ENCODE results near the gene CBX5.

The CBX5 gene

DNA sequence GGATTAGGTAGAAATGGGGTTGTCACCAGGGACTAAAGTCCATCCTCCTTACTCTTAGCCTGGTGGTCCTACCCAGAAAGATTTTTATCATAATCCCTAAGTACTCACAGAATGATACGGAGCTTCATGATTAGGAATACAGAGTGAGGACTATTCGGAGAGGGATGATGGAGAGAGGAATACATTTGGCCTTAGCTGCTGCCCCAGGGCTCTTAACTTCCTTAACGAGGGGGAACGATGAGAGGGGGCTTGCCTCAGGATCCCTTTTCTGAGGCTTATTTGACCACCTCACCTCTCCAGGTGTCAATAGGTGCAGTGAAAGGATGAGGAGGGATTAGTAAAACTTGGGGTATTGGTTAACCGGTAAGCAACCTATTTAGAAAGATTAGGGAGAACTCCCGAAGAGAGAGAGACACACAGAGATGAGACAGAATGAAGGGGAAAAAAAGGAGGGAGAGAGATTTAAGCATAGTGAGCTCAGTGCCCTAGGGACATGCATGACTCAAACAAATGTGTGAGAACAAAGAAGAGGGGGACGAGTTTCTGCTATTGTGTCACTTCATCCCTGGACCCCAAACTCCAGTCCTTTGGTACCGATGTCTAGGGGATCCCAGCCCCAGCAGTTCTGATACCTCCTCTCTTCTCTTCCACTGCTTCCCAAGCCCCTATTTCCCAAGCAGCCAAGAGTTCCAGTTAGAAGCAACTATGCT lies 19.7 kb upstream of the CBX5 start:
- no peak for DNase-seq (ENCODE audit: low read depth)
- TF ChIP-seq, protein P1, sequence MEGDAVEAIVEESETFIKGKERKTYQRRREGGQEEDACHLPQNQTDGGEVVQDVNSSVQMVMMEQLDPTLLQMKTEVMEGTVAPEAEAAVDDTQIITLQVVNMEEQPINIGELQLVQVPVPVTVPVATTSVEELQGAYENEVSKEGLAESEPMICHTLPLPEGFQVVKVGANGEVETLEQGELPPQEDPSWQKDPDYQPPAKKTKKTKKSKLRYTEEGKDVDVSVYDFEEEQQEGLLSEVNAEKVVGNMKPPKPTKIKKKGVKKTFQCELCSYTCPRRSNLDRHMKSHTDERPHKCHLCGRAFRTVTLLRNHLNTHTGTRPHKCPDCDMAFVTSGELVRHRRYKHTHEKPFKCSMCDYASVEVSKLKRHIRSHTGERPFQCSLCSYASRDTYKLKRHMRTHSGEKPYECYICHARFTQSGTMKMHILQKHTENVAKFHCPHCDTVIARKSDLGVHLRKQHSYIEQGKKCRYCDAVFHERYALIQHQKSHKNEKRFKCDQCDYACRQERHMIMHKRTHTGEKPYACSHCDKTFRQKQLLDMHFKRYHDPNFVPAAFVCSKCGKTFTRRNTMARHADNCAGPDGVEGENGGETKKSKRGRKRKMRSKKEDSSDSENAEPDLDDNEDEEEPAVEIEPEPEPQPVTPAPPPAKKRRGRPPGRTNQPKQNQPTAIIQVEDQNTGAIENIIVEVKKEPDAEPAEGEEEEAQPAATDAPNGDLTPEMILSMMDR (IDR thresholded peaks at IDR 0.05; ENCODE audit: control insufficient read depth, extremely low read depth, insufficient read depth), result no peak
- no peak overlapping the region for H3K4me3 ChIP-seq (ENCODE audit: low read depth, low read length)

DNA sequence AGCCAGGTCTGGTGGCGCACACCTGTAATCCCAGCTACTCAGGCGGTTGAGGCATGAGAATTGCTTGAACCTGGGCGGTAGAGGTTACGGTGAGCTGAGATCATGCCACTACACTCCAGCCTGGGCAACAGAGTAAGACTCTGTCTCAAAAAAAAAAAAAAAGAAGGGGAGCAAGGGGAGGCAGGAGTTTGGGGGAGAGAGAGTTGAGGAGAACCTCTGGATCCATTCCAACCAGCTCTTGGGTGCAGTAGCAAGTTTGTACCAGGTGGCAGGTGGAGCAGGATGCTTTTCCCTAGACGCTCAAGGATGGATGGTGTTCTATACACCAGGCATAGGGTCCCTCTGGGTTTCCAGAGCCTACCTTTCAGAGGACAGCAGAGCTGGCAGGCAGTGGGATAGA lies 19.0 kb upstream of the CBX5 start:
- DNase-seq (ENCODE audit: low read depth), result no peak
- TF ChIP-seq, protein P1 (IDR thresholded peaks at IDR 0.05; ENCODE audit: control insufficient read depth, extremely low read depth, insufficient read depth), result no peak
- no peak overlapping the region for H3K4me3 ChIP-seq (ENCODE audit: low read depth, low read length)

DNA sequence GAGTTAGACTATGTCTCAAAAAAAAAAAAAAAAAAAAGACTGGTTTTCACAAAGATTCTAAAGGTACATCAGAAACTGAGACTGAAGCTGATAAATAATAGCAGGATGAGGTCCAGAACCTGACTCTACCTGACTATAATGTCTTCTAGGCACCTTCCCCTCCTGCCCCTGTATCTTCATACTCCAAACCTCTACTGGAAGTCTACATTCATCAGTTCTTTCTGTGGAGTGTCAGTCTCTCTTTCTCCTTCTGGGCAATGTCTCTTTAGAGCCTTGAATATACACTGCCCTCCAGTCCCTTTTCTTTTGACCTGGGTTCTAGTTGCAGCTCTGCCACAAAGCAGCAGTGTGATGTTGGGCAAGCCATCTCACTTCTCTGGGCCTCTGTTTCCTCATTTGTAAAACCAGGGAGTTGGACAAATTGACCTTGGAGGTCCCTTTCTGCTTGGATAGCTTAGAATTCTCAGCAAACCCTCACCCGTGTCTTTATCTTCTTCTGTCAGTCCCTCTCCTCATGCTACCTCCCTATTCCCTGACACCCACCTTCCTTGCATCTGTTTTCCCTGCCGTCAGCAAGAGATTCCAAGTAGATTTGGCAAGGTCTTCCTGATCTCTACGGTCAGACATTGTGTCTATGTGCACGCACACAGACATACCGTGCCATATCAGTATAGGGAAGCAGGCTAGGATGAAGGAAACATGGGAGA lies 16.6 kb upstream of the CBX5 start:
- TF ChIP-seq, protein P1 (IDR thresholded peaks at IDR 0.05; ENCODE audit: control insufficient read depth, extremely low read depth, insufficient read depth), result no peak
- no peak overlapping the region for H3K4me3 ChIP-seq (ENCODE audit: low read depth, low read length)
- DNase-seq (ENCODE audit: low read depth), result no peak

DNA sequence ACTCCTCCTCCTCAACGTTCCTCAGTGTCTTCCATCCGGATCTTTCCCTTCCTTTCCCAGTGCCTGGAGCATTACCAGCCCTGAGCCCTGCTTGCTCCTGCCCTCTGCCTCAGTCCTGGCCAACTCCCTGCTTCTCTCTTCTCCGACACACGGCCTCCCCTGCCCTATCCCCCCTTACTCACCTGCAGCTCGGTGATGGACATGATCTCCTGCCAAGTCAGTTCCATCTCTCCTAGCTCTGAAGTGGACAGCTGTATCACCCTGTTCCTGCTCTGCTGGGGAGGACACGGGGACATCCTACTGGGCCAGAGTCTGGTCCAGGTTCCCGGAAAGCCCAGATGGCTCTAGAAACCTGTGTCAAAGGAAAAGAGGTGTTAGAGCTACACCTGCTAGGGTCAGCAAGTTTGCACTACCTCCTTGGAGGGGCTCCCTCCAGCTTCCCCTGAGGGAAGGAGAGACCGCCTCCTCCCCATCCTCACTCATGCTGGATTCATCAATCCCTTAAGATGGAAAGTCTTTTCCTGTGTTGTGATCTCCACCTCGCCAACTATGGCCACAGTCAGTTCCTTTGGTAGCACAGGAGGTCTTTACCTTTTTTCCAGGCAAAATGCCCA lies 15.1 kb upstream of the CBX5 start:
- TF ChIP-seq, protein P1 (IDR thresholded peaks at IDR 0.05; ENCODE audit: control insufficient read depth, extremely low read depth, insufficient read depth), result no peak
- no peak for DNase-seq (ENCODE audit: low read depth)
- H3K4me3 ChIP-seq (ENCODE audit: low read depth, low read length), result no peak overlapping the region

DNA sequence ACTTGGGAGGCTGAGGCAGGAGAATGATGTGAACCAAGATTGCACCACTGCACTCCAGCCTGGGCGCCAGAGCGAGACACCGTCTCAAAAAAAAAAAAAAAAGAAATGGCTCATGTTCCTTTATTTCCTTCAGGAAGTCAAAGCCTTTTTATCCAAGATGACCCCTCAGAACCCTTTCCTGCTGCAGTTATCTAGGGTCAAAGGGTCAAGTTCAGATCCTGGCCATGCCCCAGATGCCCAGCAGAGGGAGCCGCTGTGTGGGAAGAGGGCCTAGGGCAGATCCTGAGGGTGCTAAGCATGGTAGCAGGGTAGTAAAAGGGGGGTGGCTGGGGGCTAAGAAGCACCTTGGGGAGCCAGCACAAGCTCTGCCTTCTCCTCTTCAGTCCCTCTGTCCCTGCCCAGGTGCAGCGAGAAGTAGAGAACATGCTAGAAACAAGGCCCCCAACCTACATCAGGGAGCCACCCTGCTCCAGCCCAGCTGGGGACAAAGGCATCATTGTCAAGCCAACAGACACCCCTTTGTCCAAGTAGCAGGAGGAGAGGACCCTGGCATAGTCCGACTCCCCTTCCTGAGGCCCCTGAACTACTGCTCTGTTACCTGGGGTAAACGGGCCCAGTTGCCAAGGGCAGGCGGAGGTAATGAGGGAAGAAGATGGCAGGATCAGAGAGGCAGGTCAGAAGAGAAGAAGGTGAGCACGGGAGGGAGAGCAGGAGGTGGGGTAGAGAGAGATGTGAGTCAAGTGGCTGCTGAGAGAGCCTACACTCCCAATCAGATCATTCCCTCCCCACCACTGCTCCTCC lies 14.4 kb upstream of the CBX5 start:
- no peak overlapping the region for H3K4me3 ChIP-seq (ENCODE audit: low read depth, low read length)
- no peak for DNase-seq (ENCODE audit: low read depth)
- TF ChIP-seq, protein P1 (IDR thresholded peaks at IDR 0.05; ENCODE audit: control insufficient read depth, extremely low read depth, insufficient read depth), result peak; percentile 67

DNA sequence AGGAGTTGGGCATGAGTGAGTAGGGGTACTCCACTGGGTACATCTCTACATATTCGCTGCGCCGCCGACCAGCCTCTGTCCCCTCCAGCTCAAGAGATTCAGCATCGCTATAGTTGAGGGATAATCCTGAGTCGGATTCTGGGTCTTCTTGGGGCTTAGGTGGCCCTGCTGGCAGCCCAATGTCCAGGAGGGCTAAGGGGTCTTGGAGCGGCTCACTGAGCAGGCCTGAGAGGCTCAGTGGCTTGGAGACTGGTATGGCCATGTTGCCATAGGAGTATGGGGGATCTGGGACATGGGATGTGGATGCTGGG lies 13.0 kb upstream of the CBX5 start:
- H3K4me3 ChIP-seq (ENCODE audit: low read depth, low read length), result no peak overlapping the region
- TF ChIP-seq, protein P1 (IDR thresholded peaks at IDR 0.05; ENCODE audit: control insufficient read depth, extremely low read depth, insufficient read depth), result no peak
- no peak for DNase-seq (ENCODE audit: low read depth)
